Astrocyte (in vitro differentiated cells and primary cell): ENCODE results near the gene CCRL2. TPM values are rescaled to one million over a fixed set of nuclear protein-coding genes. Genes with fewer than 3 reads are reported as not detected.

Experiments used
- DNase-seq: peaks from one replicate; pipeline ENCODE4 v3.0.0-alpha.2; 2010; ENCODE audit warnings: low read depth
- FAIRE-seq: peaks from 2 replicates; lab custom pipeline; 2011; peaks lifted over from hg19 to GRCh38; lab: Jason Lieb, UNC
- H2AFZ ChIP-seq: 2 replicates; pipeline ENCODE4 v1.6.0; 2012; ENCODE audit warnings: low read depth, low read length, inconsistent platforms
- H3K27ac ChIP-seq: 2 replicates; pipeline ENCODE4 v1.5.1; 2011; ENCODE audit warnings: low read depth, low read length, inconsistent platforms
- H3K27me3 ChIP-seq: 2 replicates; pipeline ENCODE4 v1.6.0; 2011; ENCODE audit warnings: low read length, inconsistent platforms; ENCODE audit not compliant: insufficient read depth
- H3K36me3 ChIP-seq: 2 replicates; pipeline ENCODE4 v1.5.1; 2011; ENCODE audit warnings: low read length, inconsistent platforms; ENCODE audit not compliant: insufficient read depth
- H3K4me1 ChIP-seq: 2 replicates; pipeline ENCODE4 v1.5.1; 2011; ENCODE audit warnings: low read length, inconsistent platforms; ENCODE audit not compliant: insufficient read depth
- H3K4me2 ChIP-seq: 2 replicates; pipeline ENCODE4 v1.6.0; 2012; ENCODE audit warnings: low read length, inconsistent platforms
- H3K4me3 ChIP-seq: 2 replicates; pipeline ENCODE4 v1.5.1; 2011; ENCODE audit warnings: low read depth, mild to moderate bottlenecking, low read length, inconsistent platforms; ENCODE audit not compliant: insufficient read depth
- H3K79me2 ChIP-seq: 2 replicates; pipeline ENCODE4 v1.6.0; 2012; ENCODE audit warnings: mild to moderate bottlenecking, low read length, inconsistent platforms; ENCODE audit not compliant: insufficient read depth
- H3K9ac ChIP-seq: 2 replicates; pipeline ENCODE4 v1.6.0; 2012; ENCODE audit warnings: mild to moderate bottlenecking, low read length, inconsistent platforms
- H3K9me3 ChIP-seq: 2 replicates; pipeline ENCODE4 v1.5.1; 2012; ENCODE audit warnings: low read depth, mild to moderate bottlenecking, low read length, inconsistent platforms; ENCODE audit not compliant: insufficient read depth
- H4K20me1 ChIP-seq: 2 replicates; pipeline ENCODE4 v1.6.0; 2012; ENCODE audit warnings: low read length, inconsistent platforms; ENCODE audit not compliant: insufficient read depth
- H3K27ac Mint-ChIP-seq: one replicate; pipeline ENCODE4 v1.8.0; 2021; ENCODE audit warnings: mild to moderate bottlenecking, mixed read lengths; ENCODE audit not compliant: unreplicated experiment
- H3K27me3 Mint-ChIP-seq: one replicate; pipeline ENCODE4 v1.8.0; 2021; ENCODE audit warnings: low read depth, mixed read lengths; ENCODE audit not compliant: unreplicated experiment
- H3K36me3 Mint-ChIP-seq: one replicate; pipeline ENCODE4 v1.8.0; 2021; ENCODE audit warnings: low read depth, mixed read lengths; ENCODE audit not compliant: unreplicated experiment
- H3K4me1 Mint-ChIP-seq: one replicate; pipeline ENCODE4 v1.8.0; 2021; ENCODE audit warnings: low read depth, mixed read lengths; ENCODE audit not compliant: unreplicated experiment
- H3K4me3 Mint-ChIP-seq: one replicate; pipeline ENCODE4 v1.8.0; 2021; ENCODE audit warnings: mild to moderate bottlenecking, moderate library complexity, mixed read lengths; ENCODE audit not compliant: unreplicated experiment
- H3K9me3 Mint-ChIP-seq: one replicate; pipeline ENCODE4 v1.8.0; 2021; ENCODE audit warnings: mild to moderate bottlenecking, mixed read lengths; ENCODE audit not compliant: unreplicated experiment
- CTCF ChIP-seq: IDR thresholded peaks from 2 replicates; pipeline ENCODE4 v1.5.1; 2011; ENCODE audit warnings: low read depth, mild to moderate bottlenecking, inconsistent platforms, low read length, moderate library complexity; ENCODE audit not compliant: insufficient read depth
- EZH2 ChIP-seq: IDR thresholded peaks from 2 replicates; pipeline ENCODE4 v1.6.1; 2012; ENCODE audit warnings: mild to moderate bottlenecking, low read length, inconsistent platforms; ENCODE audit not compliant: insufficient read depth
- total RNA-seq: library from RNA; stranded (reverse); gene quantifications from 2 replicates; pipeline ENCODE4 v1.2.1, GENCODE V29; 2021

Gene CCRL2
- total RNA-seq, 1 donor from 2014 or later, result not detected

- TF ChIP-seq CTCF (peak; percentile 12), EZH2 (no peak)
- no peaks in the 10 kb centered on the region for H3K36me3 ChIP-seq
- Mint-ChIP-seq H3K9me3 (no peaks in the 10 kb centered on the region), H3K4me1 (peaks cover 31% of the 10 kb centered on the region), H3K4me3 (no peak overlapping the region), H3K27ac (no peak overlapping the region), H3K36me3 (no peaks in the 10 kb centered on the region), H3K27me3 (peaks cover 8% of the 10 kb centered on the region)
- no peak overlapping the region for H3K4me3 ChIP-seq
- no peak overlapping the region for H3K9ac ChIP-seq
- no peaks in the 10 kb centered on the region for H3K9me3 ChIP-seq
- H3K4me1 ChIP-seq, result peaks cover 30% of the 10 kb centered on the region
- H4K20me1 ChIP-seq, result no peaks in the 10 kb centered on the region
- H3K27ac ChIP-seq, result no peak overlapping the region
- H3K4me2 ChIP-seq, result no peak overlapping the region
- DNase-seq, result no peak
- no peaks in the 10 kb centered on the region for H3K79me2 ChIP-seq
- no peaks in the 10 kb centered on the region for H3K27me3 ChIP-seq
- H2AFZ ChIP-seq, result no peak overlapping the region
- FAIRE-seq, result no peak
Measured at GRCh38 chr3:46411271-46411670, 4.2 kb downstream of the CCRL2 start.

- no peak overlapping the region for H3K4me3 Mint-ChIP-seq
- no peak overlapping the region for H3K9ac ChIP-seq
- DNase-seq (no peak), FAIRE-seq (no peak)
- H3K27ac ChIP-seq, result no peak overlapping the region
- no peaks in the 10 kb centered on the region for H3K9me3 Mint-ChIP-seq
- no peak overlapping the region for H2AFZ ChIP-seq
- no peaks in the 10 kb centered on the region for H3K79me2 ChIP-seq
- no peak overlapping the region for H3K27ac Mint-ChIP-seq
- no peaks in the 10 kb centered on the region for H3K9me3 ChIP-seq
- no peaks in the 10 kb centered on the region for H4K20me1 ChIP-seq
- H3K36me3 ChIP-seq, result no peaks in the 10 kb centered on the region
- TF ChIP-seq EZH2 (no peak), CTCF (no peak)
- peaks cover 8% of the 10 kb centered on the region for H3K27me3 Mint-ChIP-seq
- peaks cover 15% of the 10 kb centered on the region for H3K4me1 ChIP-seq
- no peak overlapping the region for H3K4me2 ChIP-seq
- H3K4me3 ChIP-seq, result no peak overlapping the region
- H3K36me3 Mint-ChIP-seq, result no peaks in the 10 kb centered on the region
- peaks cover 20% of the 10 kb centered on the region for H3K4me1 Mint-ChIP-seq
- H3K27me3 ChIP-seq, result no peaks in the 10 kb centered on the region
Measured at GRCh38 chr3:46412786-46413298, 5.8 kb downstream of the CCRL2 start.

- Mint-ChIP-seq H3K27me3 (peaks cover 8% of the 10 kb centered on the region), H3K9me3 (no peaks in the 10 kb centered on the region), H3K4me1 (peaks cover 9% of the 10 kb centered on the region), H3K36me3 (no peaks in the 10 kb centered on the region), H3K27ac (no peak overlapping the region), H3K4me3 (no peak overlapping the region)
- Histone ChIP-seq H2AFZ (no peak overlapping the region), H3K4me2 (no peak overlapping the region), H3K4me3 (no peak overlapping the region), H3K27me3 (no peaks in the 10 kb centered on the region), H4K20me1 (no peaks in the 10 kb centered on the region), H3K79me2 (no peaks in the 10 kb centered on the region), H3K4me1 (peaks cover 4% of the 10 kb centered on the region), H3K36me3 (no peaks in the 10 kb centered on the region), H3K27ac (no peak overlapping the region), H3K9me3 (no peaks in the 10 kb centered on the region), H3K9ac (no peak overlapping the region)
- DNase-seq, result no peak
- TF ChIP-seq EZH2, result no peak
- no peak for TF ChIP-seq CTCF
- FAIRE-seq, result no peak
Measured at GRCh38 chr3:46413951-46414350, 6.9 kb downstream of the CCRL2 start.
